ENCODE results near the gene ADGRL3. TPM values are rescaled to one million over a fixed set of nuclear protein-coding genes. Genes with fewer than 3 reads are reported as not detected.
"Not testable (repeated sequence)": the region's sequence is repeated elsewhere in the genome, so short reads cannot be mapped to it uniquely, and the experiment has no call there.

The ADGRL3 gene
- total RNA-seq, 1 donor from 2014 or later = 34.5 TPM

DNA sequence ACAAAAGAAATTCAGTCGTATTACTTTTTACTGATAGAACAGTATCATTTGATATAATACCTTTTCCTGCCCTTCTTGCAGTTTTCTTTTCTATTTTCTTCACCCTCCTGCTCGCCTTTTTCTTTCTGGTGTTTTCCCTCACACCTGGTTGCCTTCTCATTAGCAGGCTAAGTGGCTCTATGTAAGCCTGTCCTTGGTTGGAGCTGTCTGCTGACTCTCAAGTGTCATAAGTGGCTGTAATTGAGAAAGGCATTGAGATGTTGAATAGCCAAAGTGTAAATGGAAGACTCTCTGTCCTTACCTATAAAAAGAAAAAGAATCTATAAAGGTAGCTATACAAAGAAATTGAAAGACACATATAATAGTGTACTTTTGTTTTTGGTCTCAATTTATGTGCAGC is 180.7 kb downstream of the ADGRL3 start:
- Mint-ChIP-seq H3K9me3 (peaks cover 6% of the 10 kb centered on the region), H3K27me3 (ENCODE audit: low read depth) (no peaks in the 10 kb centered on the region), H3K4me1 (peaks cover 19% of the 10 kb centered on the region), H3K4me3 (no peak overlapping the region), H3K27ac (ENCODE audit: unreplicated experiment) (no peak overlapping the region), H3K36me3 (ENCODE audit: low read depth) (peaks cover 5% of the 10 kb centered on the region)
- DNase-seq (ENCODE audit: low read depth, low spot score) = no peak
- TF ChIP-seq CTCF (conservative IDR thresholded peaks at IDR 0.05) = no peak

GRCh38 chr4:61385256-61385655 is 185.1 kb downstream of the ADGRL3 start:
- Mint-ChIP-seq H3K27ac (ENCODE audit: unreplicated experiment) (no peak overlapping the region), H3K4me1 (peaks cover 24% of the 10 kb centered on the region), H3K4me3 (no peak overlapping the region), H3K9me3 (peaks cover 4% of the 10 kb centered on the region), H3K36me3 (ENCODE audit: low read depth) (peaks cover 4% of the 10 kb centered on the region), H3K27me3 (ENCODE audit: low read depth) (no peaks in the 10 kb centered on the region)
- no peak for DNase-seq (ENCODE audit: low read depth, low spot score)
- TF ChIP-seq CTCF (conservative IDR thresholded peaks at IDR 0.05) = no peak

GRCh38 chr4:61387372-61387771 is 187.2 kb downstream of the ADGRL3 start:
- not testable (repeated sequence) for H3K4me3 Mint-ChIP-seq; H3K9me3 Mint-ChIP-seq; H3K27me3 Mint-ChIP-seq (ENCODE audit: low read depth); H3K36me3 Mint-ChIP-seq (ENCODE audit: low read depth); DNase-seq (ENCODE audit: low read depth, low spot score); H3K27ac Mint-ChIP-seq (ENCODE audit: unreplicated experiment)
- peaks cover 27% of the 10 kb centered on the region for H3K4me1 Mint-ChIP-seq

- H3K27me3 Mint-ChIP-seq (ENCODE audit: low read depth) = no peaks in the 10 kb centered on the region
- H3K4me3 Mint-ChIP-seq = no peak overlapping the region
- peaks cover 10% of the 10 kb centered on the region for H3K9me3 Mint-ChIP-seq
- no peak overlapping the region for H3K27ac Mint-ChIP-seq (ENCODE audit: unreplicated experiment)
- no peak for TF ChIP-seq CTCF (conservative IDR thresholded peaks at IDR 0.05)
- H3K4me1 Mint-ChIP-seq = peaks cover 30% of the 10 kb centered on the region
- DNase-seq (ENCODE audit: low read depth, low spot score) = no peak
- peaks cover 13% of the 10 kb centered on the region for H3K36me3 Mint-ChIP-seq (ENCODE audit: low read depth)
Measured at GRCh38 chr4:61389640-61390039, 189.5 kb downstream of the ADGRL3 start.

DNA sequence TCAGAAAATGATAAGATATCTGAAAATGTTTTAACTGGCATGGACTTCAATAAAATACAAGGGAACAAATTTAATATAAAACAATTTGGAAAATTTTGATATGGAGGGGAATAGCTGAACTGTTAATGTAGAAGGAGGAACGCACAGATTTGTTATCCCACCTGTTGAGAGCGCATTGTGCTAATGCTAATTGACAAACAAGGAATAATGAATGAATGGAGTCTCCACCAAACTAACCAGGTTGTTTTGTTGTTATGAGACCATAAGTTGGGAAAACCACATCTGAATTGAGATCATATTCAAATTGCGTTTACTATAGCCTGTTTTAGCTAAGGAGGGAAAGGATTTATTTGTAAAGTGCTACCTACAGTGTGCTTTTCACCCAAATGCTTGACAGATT is 195.6 kb downstream of the ADGRL3 start:
- no peak for TF ChIP-seq CTCF (conservative IDR thresholded peaks at IDR 0.05)
- Mint-ChIP-seq H3K27ac (ENCODE audit: unreplicated experiment) (no peak overlapping the region), H3K4me1 (peaks cover 49% of the 10 kb centered on the region), H3K9me3 (peaks cover 5% of the 10 kb centered on the region), H3K27me3 (ENCODE audit: low read depth) (no peaks in the 10 kb centered on the region), H3K4me3 (no peak overlapping the region), H3K36me3 (ENCODE audit: low read depth) (peaks cover 9% of the 10 kb centered on the region)
- DNase-seq (ENCODE audit: low read depth, low spot score) = no peak

- peaks cover 55% of the 10 kb centered on the region for H3K4me1 Mint-ChIP-seq
- TF ChIP-seq CTCF (conservative IDR thresholded peaks at IDR 0.05) = no peak
- H3K9me3 Mint-ChIP-seq = peaks cover 5% of the 10 kb centered on the region
- no peak overlapping the region for H3K27ac Mint-ChIP-seq (ENCODE audit: unreplicated experiment)
- H3K27me3 Mint-ChIP-seq (ENCODE audit: low read depth) = no peaks in the 10 kb centered on the region
- peaks cover 3% of the 10 kb centered on the region for H3K36me3 Mint-ChIP-seq (ENCODE audit: low read depth)
- no peak for DNase-seq (ENCODE audit: low read depth, low spot score)
- no peak overlapping the region for H3K4me3 Mint-ChIP-seq
Measured at GRCh38 chr4:61397174-61397573, 197.0 kb downstream of the ADGRL3 start.
